K562 (cell line): Measurements from ENCODE around the gene SRGN. TPM values are rescaled to one million over a fixed set of nuclear protein-coding genes. Genes with fewer than 3 reads are reported as not detected.

ENCODE experiments used
- ATAC-seq: fragments of 200-7000 bp; cut with Tn5 transposase; 3 replicates; pipeline ENCODE4 v1.9.1; 2020; ENCODE audit warnings: moderate library complexity
- BruUV-seq: library from RNA; stranded (reverse); fragments of 400-500 nt; replicated peaks from 2 replicates; lab custom pipeline; 2021; lab: Mats Ljungman, UMichigan
- CTCF ChIA-PET: fragments of 300-600 bp; formaldehyde crosslinking; extraction: SDS; loops from one replicate; lab custom pipeline; 2021; ENCODE audit warnings: low intra/inter-chr PET ratio; lab: Yijun Ruan, JAX
- POLR2A ChIA-PET: fragments of 300-600, 350-650 bp; sonication (Branson Sonifier 250); formaldehyde crosslinking; extraction: SDS; loops from one replicate; lab custom pipeline; 2021; ENCODE audit warnings: antibody characterized with exemption, inconsistent platforms; lab: Yijun Ruan, JAX
- DNase-seq, 4 experiments: peaks; one replicate each; pipeline versions ENCODE4 v3.0.0 to v3.0.0-alpha.2; 2011 to 2018; ENCODE audit warnings: low spot score in 3 of 4, mixed read lengths in 3 of 4; ENCODE audit errors: extremely low read depth in 1 of 4
- FAIRE-seq: peaks from 2 replicates; lab custom pipeline; 2011; peaks lifted over from hg19 to GRCh38; lab: Jason Lieb, UNC
- H2AFZ ChIP-seq: 2 replicates; pipeline ENCODE4 v1.6.0; 2011; ENCODE audit warnings: low read depth, low read length, control low read depth, inconsistent platforms
- H3K27ac ChIP-seq: fragments of 200-600 bp; 3 replicates; pipeline ENCODE4 v1.8.0; 2011; ENCODE audit warnings: low read depth, mild to moderate bottlenecking, control low read depth, inconsistent platforms, low read length, moderate library complexity, mixed read lengths; ENCODE audit errors: extremely low read depth
- H3K27me3 ChIP-seq, 2 experiments: fragments of 300-600 bp in 1 of 2; 2 replicates in 1 of 2; 3 replicates in 1 of 2; pipeline versions ENCODE4 v1.6.0 to v1.8.0; 2011; ENCODE audit warnings: inconsistent platforms in 2 of 2, low read length in 2 of 2, mild to moderate bottlenecking in 1 of 2, mixed read lengths in 1 of 2, moderate library complexity in 1 of 2; ENCODE audit not compliant: control insufficient read depth in 2 of 2, insufficient read depth in 2 of 2
- H3K36me3 ChIP-seq: fragments of 300-600 bp; 3 replicates; pipeline ENCODE4 v1.8.0; 2011; ENCODE audit warnings: mild to moderate bottlenecking, low read length, inconsistent platforms; ENCODE audit not compliant: control insufficient read depth, insufficient read depth
- H3K4me1 ChIP-seq, 2 experiments: fragments of 200-600 bp in 1 of 2; replicated peaks in 1 of 2; 2 replicates in 1 of 2; 3 replicates in 1 of 2; pipeline versions ENCODE4 v1.5.1 to v1.8.0; 2011; ENCODE audit warnings: inconsistent platforms in 2 of 2, low read length in 2 of 2, mild to moderate bottlenecking in 1 of 2, mixed read lengths in 1 of 2, moderate library complexity in 1 of 2; ENCODE audit not compliant: control insufficient read depth in 2 of 2, insufficient read depth in 2 of 2
- H3K4me2 ChIP-seq: 2 replicates; pipeline ENCODE4 v1.6.1; 2011; ENCODE audit warnings: low read length, control low read depth, inconsistent platforms, mixed read lengths; ENCODE audit not compliant: insufficient read depth
- H3K4me3 ChIP-seq: fragments of 200-600 bp; sonication (generic), shearing (Covaris generic); 2 replicates; pipeline ENCODE4 v1.5.1; 2016; ENCODE audit warnings: control low read depth, inconsistent platforms
- H3K79me2 ChIP-seq: fragments of 200-600 bp; 3 replicates; pipeline ENCODE4 v1.8.0; 2011; ENCODE audit warnings: low read length, inconsistent platforms; ENCODE audit not compliant: control insufficient read depth, insufficient read depth
- H3K9ac ChIP-seq, 2 experiments: 2 replicates each; pipeline versions ENCODE4 v1.6.0 to v1.6.1; 2011; ENCODE audit warnings: low read depth in 2 of 2, low read length in 2 of 2, control low read depth in 1 of 2, inconsistent platforms in 1 of 2, mild to moderate bottlenecking in 1 of 2, mixed read lengths in 1 of 2; ENCODE audit not compliant: insufficient read depth in 1 of 2
- H3K9me1 ChIP-seq: one replicate; pipeline ENCODE4 v1.6.0; 2011; ENCODE audit warnings: inconsistent platforms, mild to moderate bottlenecking, low read length, moderate library complexity; ENCODE audit not compliant: control insufficient read depth, insufficient read depth
- H3K9me3 ChIP-seq: replicated peaks from 2 replicates; pipeline ENCODE4 v1.5.1; 2011; ENCODE audit warnings: low read depth, low read length, inconsistent platforms; ENCODE audit not compliant: control insufficient read depth, insufficient read depth
- H4K20me1 ChIP-seq: replicated peaks from 2 replicates; pipeline ENCODE4 v1.6.1; 2011; ENCODE audit warnings: low read length, inconsistent platforms, mixed read lengths; ENCODE audit not compliant: control insufficient read depth, insufficient read depth
- ETS2 ChIP-seq: IDR thresholded peaks from 2 replicates; pipeline ENCODE4 v1.6.1; 2016; ENCODE audit warnings: borderline replicate concordance, missing genetic modification characterization, mild to moderate bottlenecking, moderate library complexity, missing compliant biosample characterization; ENCODE audit not compliant: poor library complexity, severe bottlenecking
- FIP1L1 ChIP-seq: fragments of 200-400 bp; formaldehyde crosslinking; IDR thresholded peaks from 2 replicates; pipeline ENCODE4 v1.6.1; 2018; ENCODE audit warnings: mild to moderate bottlenecking, low read depth, low read length; ENCODE audit not compliant: poor library complexity, severe bottlenecking
- HNRNPL ChIP-seq: fragments of 200-400 bp; formaldehyde crosslinking; IDR thresholded peaks from 2 replicates; pipeline ENCODE4 v1.6.1; 2017; ENCODE audit warnings: low read depth, mild to moderate bottlenecking, low read length
- MED1 ChIP-seq: sonication (generic); formaldehyde crosslinking; IDR thresholded peaks from 2 replicates; pipeline ENCODE4 v1.8.1; 2023; ENCODE audit warnings: missing genetic modification reagents, borderline replicate concordance
- PRPF4 ChIP-seq: fragments of 200-400 bp; formaldehyde crosslinking; IDR thresholded peaks from one replicate; pipeline ENCODE4 v1.6.1; 2017; ENCODE audit warnings: low read length, low read depth, mild to moderate bottlenecking; ENCODE audit not compliant: insufficient read depth, poor library complexity, severe bottlenecking
- SNIP1 ChIP-seq: fragments of 450-650 bp; IDR thresholded peaks from 2 replicates; pipeline ENCODE4 v1.7.1; 2017; ENCODE audit warnings: low read depth, mild to moderate bottlenecking
- TAF1 ChIP-seq: IDR thresholded peaks from 2 replicates; pipeline ENCODE4 v1.6.1; 2011; ENCODE audit warnings: mild to moderate bottlenecking, low read length, moderate library complexity; ENCODE audit not compliant: insufficient read depth, control insufficient read depth, severe bottlenecking; ENCODE audit errors: extremely low read depth
- ZBTB1 ChIP-seq: sonication (generic); formaldehyde crosslinking; IDR thresholded peaks from 2 replicates; pipeline ENCODE4 v1.8.1; 2023; ENCODE audit warnings: missing genetic modification reagents, low read depth, mild to moderate bottlenecking, borderline replicate concordance
- ZNF143 ChIP-seq: sonication (generic); formaldehyde crosslinking; IDR thresholded peaks from 2 replicates; pipeline ENCODE4 v1.9.0; 2022; ENCODE audit warnings: mild to moderate bottlenecking, missing genetic modification reagents
- ZNF239 ChIP-seq: fragments of 250-450 bp; sonication (Bioruptor Pico); IDR thresholded peaks from 2 replicates; pipeline ENCODE4 v1.4.0; 2020; ENCODE audit warnings: mild to moderate bottlenecking
- WGBS: fragments of 100-300 bp; shearing (Covaris generic); methylation state at CpG from one replicate; pipeline ENCODE4 v1.1.6; 2016; ENCODE audit warnings: low coverage, mixed read lengths; ENCODE audit not compliant: insufficient coverage; ENCODE audit errors: missing lambda C conversion rate; 5-methylcytosine and 5-hydroxymethylcytosine counted together
- in situ Hi-C: fragments of 300-500 bp; cut with MboI; formaldehyde crosslinking; loops from 4 replicates; pipeline ENCODE4 v1.15.0; 2018; ENCODE audit warnings: inconsistent platforms, mixed read lengths
- intact Hi-C: fragments of 100-400 bp; cut with micrococcal nuclease; formaldehyde crosslinking; loops from 2 replicates; pipeline ENCODE4 v1.14.2; 2022
- polyA plus RNA-seq, 8 experiments: library from polyadenylated mRNA; depleted of rRNA in 4 of 8; stranded (reverse) in 5 of 8; unstranded in 3 of 8; fragments of >200 nt; fragmentation: Nextera tagmentation in 2 of 8; fragmentation: Illumina TruSeq in 1 of 8; extraction: Ambion mirVana in 2 of 8; extraction: Trizol in 1 of 8; gene quantifications; 2 replicates each; pipeline versions ENCODE4 v1.2.1 to v1.2.3, GENCODE V29; 2011 to 2014; ENCODE audit warnings: inconsistent platforms in 1 of 8, missing spikeins in 1 of 8
- total RNA-seq, 7 experiments: library from RNA; depleted of rRNA in 6 of 7; stranded (reverse); fragments of >200 nt in 6 of 7; fragmentation: Illumina TruSeq in 2 of 7; extraction: Trizol in 2 of 7; gene quantifications; 2 replicates each; pipeline versions ENCODE4 v1.2.1 to v1.2.3, GENCODE V29; 2011 to 2021; ENCODE audit warnings: low replicate concordance in 1 of 7
- TF ChIP-seq, protein P1 (sequence below): fragments of 450-650 bp; IDR thresholded peaks from one replicate; pipeline ENCODE4 v1.6.1; 2018; ENCODE audit warnings: mild to moderate bottlenecking, moderate library complexity; ENCODE audit not compliant: partially characterized antibody
- TF ChIP-seq, protein P2 (sequence below): fragments of 450-650 bp; IDR thresholded peaks from 2 replicates; pipeline ENCODE4 v1.6.1; 2016; ENCODE audit warnings: antibody characterized with exemption
- TF ChIP-seq, protein P3 (sequence below): sonication (generic); formaldehyde crosslinking; IDR thresholded peaks from 2 replicates; pipeline ENCODE4 v1.9.0; 2022; ENCODE audit warnings: mild to moderate bottlenecking, missing genetic modification reagents
- TF ChIP-seq, protein P4 (sequence below): sonication (generic); formaldehyde crosslinking; IDR thresholded peaks from 2 replicates; pipeline ENCODE4 v1.5.0; 2020; ENCODE audit warnings: missing genetic modification reagents

SRGN gene
- total and polyA plus RNA-seq, 9 of the 15 experiments (the other 6 are each of a cell fraction or from before 2014, with no cell fraction given) = 136 to 304 (median 180) TPM

DNA sequence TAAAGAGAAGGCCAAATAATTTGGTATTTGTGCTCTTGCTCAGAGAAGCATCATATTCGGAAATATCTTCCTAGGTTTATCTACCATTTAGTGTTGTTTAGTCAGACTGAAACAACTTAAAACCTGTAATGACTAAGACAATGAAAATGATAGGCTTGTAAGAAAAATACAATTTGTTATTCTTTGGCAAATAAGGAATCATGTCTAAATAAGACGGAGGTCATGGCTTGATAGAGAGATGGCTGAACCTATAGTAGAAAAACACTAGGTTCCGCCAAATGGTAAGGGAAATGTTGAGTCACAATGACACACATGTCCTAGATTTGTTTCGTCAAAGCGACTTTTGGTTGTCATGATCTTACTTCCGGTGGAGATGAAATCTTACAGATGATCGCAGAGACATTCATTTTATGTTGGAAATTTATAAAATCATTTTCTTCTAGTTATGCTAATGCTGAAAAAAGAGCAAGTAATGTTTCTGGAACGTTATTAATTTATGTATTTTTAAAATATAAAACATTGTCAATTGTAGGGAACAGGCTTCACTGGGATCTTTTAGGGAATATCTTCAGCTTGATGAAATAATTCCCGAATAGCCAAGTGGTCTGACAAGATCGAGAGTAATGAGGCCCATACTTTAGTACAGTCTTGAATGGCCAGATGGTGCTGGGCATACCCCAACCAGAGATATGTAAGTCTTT lies 1.0 kb downstream of the SRGN start:
- ChIA-PET POLR2A (interaction anchor here (0.9 to 2.1 kb wide), 5 partner anchors 8 to 36 kb away, joined by 3 to 9 read pairs (median 4); no protein-coding TSS in a partner anchor), CTCF (interaction anchor here (1.6 kb wide), 1 partner anchor 85 kb away, joined by 5 read pairs; no protein-coding TSS in a partner anchor)
- FAIRE-seq (peak; percentile 81), ATAC-seq (peak; percentile 68), DNase-seq (peak; percentile 56 to 92 (median 68))
- 0% methylated on average over 10 of the region's 10 CpGs for WGBS
- Histone ChIP-seq H3K9me3 (no peaks in the 10 kb centered on the region), H3K79me2 (peaks cover 62% of the 10 kb centered on the region), H3K4me1 (peaks cover 3 to 28% of the 10 kb centered on the region in 2 experiments; a peak in 4 of 5 replicates), H3K27ac (peak overlapping the region; percentile 89), H2AFZ (peak overlapping the region; percentile 28), H3K9me1 (no peaks in the 10 kb centered on the region), H3K36me3 (peaks cover 6% of the 10 kb centered on the region; the same call in 1 of the 3 replicates), H3K4me3 (peak overlapping the region; percentile 51), H3K4me2 (peak overlapping the region; percentile 95), H3K27me3 (no peaks in the 10 kb centered on the region), H4K20me1 (no peaks in the 10 kb centered on the region), H3K9ac (peak overlapping the region in 1 of 2 experiments; percentile 91; a peak in 3 of 4 replicates)
- in situ Hi-C loops = no loop called here
- no TSS peak for BruUV-seq
- intact Hi-C loops = loop anchor here (2.0 kb wide), 2 partner anchors 36 to 132 kb away; partner anchors contain the start of genes DDX21 and VPS26A
- TF ChIP-seq ZNF143 (CRISPR knock-in tag) (no peak), TAF1 (no peak), MED1 (CRISPR knock-in tag) (no peak), FIP1L1 (no peak), ZBTB1 (CRISPR knock-in tag) (no peak), HNRNPL (no peak), ZNF239 (CRISPR knock-in tag) (no peak), ETS2 (tag) (no peak), PRPF4 (no peak), SNIP1 (no peak)
- TF ChIP-seq, protein P1, sequence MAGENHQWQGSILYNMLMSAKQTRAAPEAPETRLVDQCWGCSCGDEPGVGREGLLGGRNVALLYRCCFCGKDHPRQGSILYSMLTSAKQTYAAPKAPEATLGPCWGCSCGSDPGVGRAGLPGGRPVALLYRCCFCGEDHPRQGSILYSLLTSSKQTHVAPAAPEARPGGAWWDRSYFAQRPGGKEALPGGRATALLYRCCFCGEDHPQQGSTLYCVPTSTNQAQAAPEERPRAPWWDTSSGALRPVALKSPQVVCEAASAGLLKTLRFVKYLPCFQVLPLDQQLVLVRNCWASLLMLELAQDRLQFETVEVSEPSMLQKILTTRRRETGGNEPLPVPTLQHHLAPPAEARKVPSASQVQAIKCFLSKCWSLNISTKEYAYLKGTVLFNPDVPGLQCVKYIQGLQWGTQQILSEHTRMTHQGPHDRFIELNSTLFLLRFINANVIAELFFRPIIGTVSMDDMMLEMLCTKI = no peak
- TF ChIP-seq, protein P2, sequence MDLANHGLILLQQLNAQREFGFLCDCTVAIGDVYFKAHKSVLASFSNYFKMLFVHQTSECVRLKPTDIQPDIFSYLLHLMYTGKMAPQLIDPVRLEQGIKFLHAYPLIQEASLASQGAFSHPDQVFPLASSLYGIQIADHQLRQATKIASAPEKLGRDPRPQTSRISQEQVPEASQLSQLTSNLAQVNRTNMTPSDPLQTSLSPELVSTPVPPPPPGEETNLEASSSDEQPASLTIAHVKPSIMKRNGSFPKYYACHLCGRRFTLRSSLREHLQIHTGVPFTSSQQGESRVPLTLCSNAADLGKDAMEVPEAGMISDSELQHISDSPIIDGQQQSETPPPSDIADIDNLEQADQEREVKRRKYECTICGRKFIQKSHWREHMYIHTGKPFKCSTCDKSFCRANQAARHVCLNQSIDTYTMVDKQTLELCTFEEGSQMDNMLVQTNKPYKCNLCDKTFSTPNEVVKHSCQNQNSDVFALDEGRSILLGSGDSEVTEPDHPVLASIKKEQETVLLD = no peak
- TF ChIP-seq, protein P3, sequence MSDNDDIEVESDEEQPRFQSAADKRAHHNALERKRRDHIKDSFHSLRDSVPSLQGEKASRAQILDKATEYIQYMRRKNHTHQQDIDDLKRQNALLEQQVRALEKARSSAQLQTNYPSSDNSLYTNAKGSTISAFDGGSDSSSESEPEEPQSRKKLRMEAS (CRISPR knock-in tag) = no peak
- TF ChIP-seq, protein P4, sequence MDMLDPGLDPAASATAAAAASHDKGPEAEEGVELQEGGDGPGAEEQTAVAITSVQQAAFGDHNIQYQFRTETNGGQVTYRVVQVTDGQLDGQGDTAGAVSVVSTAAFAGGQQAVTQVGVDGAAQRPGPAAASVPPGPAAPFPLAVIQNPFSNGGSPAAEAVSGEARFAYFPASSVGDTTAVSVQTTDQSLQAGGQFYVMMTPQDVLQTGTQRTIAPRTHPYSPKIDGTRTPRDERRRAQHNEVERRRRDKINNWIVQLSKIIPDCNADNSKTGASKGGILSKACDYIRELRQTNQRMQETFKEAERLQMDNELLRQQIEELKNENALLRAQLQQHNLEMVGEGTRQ = no peak
